Measurements from ENCODE around the gene CRTC1.

Gene CRTC1

DNA sequence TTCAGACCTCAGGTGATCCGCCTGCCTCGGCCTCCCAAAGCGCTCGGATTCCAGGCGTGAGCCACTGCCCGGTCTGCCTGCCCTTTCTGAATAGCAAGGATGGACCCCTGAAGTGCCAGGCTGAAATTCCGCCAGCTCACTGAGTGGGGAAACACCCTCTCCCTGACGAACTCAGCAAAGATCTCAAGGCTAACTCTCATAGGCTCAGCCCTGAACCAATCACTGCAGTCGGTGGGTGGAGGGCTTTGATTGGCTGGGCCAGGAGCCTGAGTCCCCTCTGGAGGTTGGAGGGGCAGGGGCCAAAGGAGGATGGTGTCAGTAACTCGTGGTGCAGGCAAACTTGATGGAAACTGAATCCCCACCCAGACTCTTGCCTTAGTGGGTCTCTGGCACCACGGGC lies 118.9 kb downstream of the CRTC1 start:
- Histone ChIP-seq H3K4me3 (ENCODE audit: insufficient read depth, low read length, poor library complexity, severe bottlenecking) (no peak overlapping the region), H3K27me3 (ENCODE audit: low read length) (no peaks in the 10 kb centered on the region), H2AFZ (ENCODE audit: low read depth, low read length, severe bottlenecking) (no peak overlapping the region), H4K20me1 (ENCODE audit: low read depth, low read length) (no peaks in the 10 kb centered on the region), H3K27ac (ENCODE audit: low read depth, low read length) (no peak overlapping the region), H3K9me3 (ENCODE audit: insufficient read depth, low read length) (no peaks in the 10 kb centered on the region), H3K9ac (ENCODE audit: low read length) (no peak overlapping the region), H3K4me2 (ENCODE audit: low read depth, low read length, poor library complexity, severe bottlenecking) (no peak overlapping the region), H3K9me2 (replicated peaks; ENCODE audit: insufficient read depth, low read length) (no peaks in the 10 kb centered on the region), H3K36me3 (ENCODE audit: low read length) (no peaks in the 10 kb centered on the region), H3F3A (ENCODE audit: insufficient read depth) (no peaks in the 10 kb centered on the region), H3K79me2 (ENCODE audit: insufficient read depth, low read length) (no peaks in the 10 kb centered on the region)
- TF ChIP-seq, protein P1, sequence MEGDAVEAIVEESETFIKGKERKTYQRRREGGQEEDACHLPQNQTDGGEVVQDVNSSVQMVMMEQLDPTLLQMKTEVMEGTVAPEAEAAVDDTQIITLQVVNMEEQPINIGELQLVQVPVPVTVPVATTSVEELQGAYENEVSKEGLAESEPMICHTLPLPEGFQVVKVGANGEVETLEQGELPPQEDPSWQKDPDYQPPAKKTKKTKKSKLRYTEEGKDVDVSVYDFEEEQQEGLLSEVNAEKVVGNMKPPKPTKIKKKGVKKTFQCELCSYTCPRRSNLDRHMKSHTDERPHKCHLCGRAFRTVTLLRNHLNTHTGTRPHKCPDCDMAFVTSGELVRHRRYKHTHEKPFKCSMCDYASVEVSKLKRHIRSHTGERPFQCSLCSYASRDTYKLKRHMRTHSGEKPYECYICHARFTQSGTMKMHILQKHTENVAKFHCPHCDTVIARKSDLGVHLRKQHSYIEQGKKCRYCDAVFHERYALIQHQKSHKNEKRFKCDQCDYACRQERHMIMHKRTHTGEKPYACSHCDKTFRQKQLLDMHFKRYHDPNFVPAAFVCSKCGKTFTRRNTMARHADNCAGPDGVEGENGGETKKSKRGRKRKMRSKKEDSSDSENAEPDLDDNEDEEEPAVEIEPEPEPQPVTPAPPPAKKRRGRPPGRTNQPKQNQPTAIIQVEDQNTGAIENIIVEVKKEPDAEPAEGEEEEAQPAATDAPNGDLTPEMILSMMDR (IDR thresholded peaks at IDR 0.05; ENCODE audit: insufficient read depth, low read length, poor library complexity, severe bottlenecking): no peak

DNA sequence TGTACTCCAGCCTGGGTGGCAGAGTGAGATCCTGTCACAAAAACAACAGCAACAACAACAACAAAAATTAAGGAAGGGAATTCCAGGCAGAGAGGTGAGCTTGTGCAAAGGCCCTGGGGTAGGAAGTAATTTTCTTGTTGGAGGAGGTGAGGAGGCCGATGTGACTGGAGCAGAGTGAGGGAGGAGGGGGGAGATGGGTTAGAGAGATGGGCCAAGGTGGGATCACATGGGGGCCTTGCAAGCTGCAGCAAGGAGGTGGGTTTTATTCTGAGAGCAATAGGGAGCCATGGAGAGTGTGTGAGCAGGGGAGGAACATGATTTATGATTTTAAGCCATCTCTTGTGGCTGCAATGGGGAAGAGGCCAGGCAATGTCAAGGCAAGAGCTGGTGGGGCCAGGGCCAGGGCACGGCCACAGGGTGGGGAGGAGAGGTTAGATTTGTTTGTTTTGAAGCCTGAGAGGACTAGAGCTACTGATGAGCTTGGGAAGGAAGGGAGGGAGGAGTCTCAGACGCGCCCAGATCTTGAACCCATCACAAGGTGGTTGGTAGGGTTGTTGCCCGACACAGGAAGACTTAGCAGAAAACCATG lies 120.2 kb downstream of the CRTC1 start:
- H3K9ac ChIP-seq (ENCODE audit: low read length): no peak overlapping the region
- no peak overlapping the region for H3K4me3 ChIP-seq (ENCODE audit: insufficient read depth, low read length, poor library complexity, severe bottlenecking)
- no peaks in the 10 kb centered on the region for H3K9me2 ChIP-seq (replicated peaks; ENCODE audit: insufficient read depth, low read length)
- no peak overlapping the region for H2AFZ ChIP-seq (ENCODE audit: low read depth, low read length, severe bottlenecking)
- TF ChIP-seq, protein P1 (IDR thresholded peaks at IDR 0.05; ENCODE audit: insufficient read depth, low read length, poor library complexity, severe bottlenecking): no peak
- no peak for TF ChIP-seq EZH2phosphoT487 (conservative IDR thresholded peaks at IDR 0.05; ENCODE audit: low read length)
- H3F3A ChIP-seq (ENCODE audit: insufficient read depth): no peaks in the 10 kb centered on the region
- H3K27ac ChIP-seq (ENCODE audit: low read depth, low read length): no peak overlapping the region
- H3K4me2 ChIP-seq (ENCODE audit: low read depth, low read length, poor library complexity, severe bottlenecking): no peak overlapping the region
- H3K36me3 ChIP-seq (ENCODE audit: low read length): no peaks in the 10 kb centered on the region
- H3K79me2 ChIP-seq (ENCODE audit: insufficient read depth, low read length): no peaks in the 10 kb centered on the region
- no peaks in the 10 kb centered on the region for H3K9me3 ChIP-seq (ENCODE audit: insufficient read depth, low read length)
- H4K20me1 ChIP-seq (ENCODE audit: low read depth, low read length): no peaks in the 10 kb centered on the region
- no peaks in the 10 kb centered on the region for H3K27me3 ChIP-seq (ENCODE audit: low read length)

DNA sequence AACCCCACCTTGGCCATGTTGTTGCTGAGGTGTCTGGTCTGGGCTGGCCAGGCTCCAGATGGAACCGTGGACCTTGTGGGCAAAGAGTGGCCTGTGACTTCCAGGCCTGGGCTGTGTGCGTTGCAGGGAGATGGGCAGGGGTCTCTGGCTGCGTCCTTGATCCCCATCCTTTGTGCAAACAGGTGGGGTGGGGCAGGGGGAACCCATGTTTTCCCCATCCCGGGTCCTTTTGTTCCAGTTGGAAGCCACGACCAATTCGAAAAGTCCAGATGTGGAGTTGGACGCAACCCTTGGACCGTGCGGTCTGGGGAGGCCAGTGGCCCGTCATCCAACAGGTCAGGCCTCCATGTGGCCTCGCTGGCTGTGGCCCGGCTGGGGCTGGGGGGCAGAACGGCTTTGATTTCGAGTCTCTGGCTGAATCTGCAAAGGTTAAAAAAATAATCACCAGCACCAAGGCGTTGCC lies 120.7 kb downstream of the CRTC1 start:
- no peak overlapping the region for H3K27ac ChIP-seq (ENCODE audit: low read depth, low read length)
- H3K9me2 ChIP-seq (replicated peaks; ENCODE audit: insufficient read depth, low read length): no peaks in the 10 kb centered on the region
- H2AFZ ChIP-seq (ENCODE audit: low read depth, low read length, severe bottlenecking): no peak overlapping the region
- H3F3A ChIP-seq (ENCODE audit: insufficient read depth): no peaks in the 10 kb centered on the region
- no peaks in the 10 kb centered on the region for H4K20me1 ChIP-seq (ENCODE audit: low read depth, low read length)
- no peaks in the 10 kb centered on the region for H3K79me2 ChIP-seq (ENCODE audit: insufficient read depth, low read length)
- no peaks in the 10 kb centered on the region for H3K27me3 ChIP-seq (ENCODE audit: low read length)
- no peak overlapping the region for H3K9ac ChIP-seq (ENCODE audit: low read length)
- H3K4me3 ChIP-seq (ENCODE audit: insufficient read depth, low read length, poor library complexity, severe bottlenecking): no peak overlapping the region
- no peaks in the 10 kb centered on the region for H3K36me3 ChIP-seq (ENCODE audit: low read length)
- H3K4me2 ChIP-seq (ENCODE audit: low read depth, low read length, poor library complexity, severe bottlenecking): no peak overlapping the region
- no peaks in the 10 kb centered on the region for H3K9me3 ChIP-seq (ENCODE audit: insufficient read depth, low read length)
- TF ChIP-seq EZH2phosphoT487 (conservative IDR thresholded peaks at IDR 0.05; ENCODE audit: low read length): no peak
- TF ChIP-seq, protein P1 (IDR thresholded peaks at IDR 0.05; ENCODE audit: insufficient read depth, low read length, poor library complexity, severe bottlenecking): no peak

All from SU-DHL-6 (cell line).